Mammary epithelial cell (primary cell): ENCODE results near the gene TEKT3.

ENCODE experiments used
- CTCF ChIP-seq, 2 donors: IDR thresholded peaks in 1 of 2; conservative IDR thresholded peaks in 1 of 2; 2 replicates each; pipeline ENCODE4 v1.5.1; 2011 to 2012; ENCODE audit warnings: inconsistent platforms in 2 of 2, low read length in 2 of 2, mild to moderate bottlenecking in 2 of 2, control low read depth in 1 of 2, low read depth in 1 of 2; ENCODE audit not compliant: insufficient read depth in 1 of 2; ENCODE audit errors: extremely low read depth in 1 of 2
- EZH2 ChIP-seq: IDR thresholded peaks from 2 replicates; pipeline ENCODE4 v1.6.1; 2012; ENCODE audit warnings: low read length, inconsistent platforms, borderline replicate concordance

DNA sequence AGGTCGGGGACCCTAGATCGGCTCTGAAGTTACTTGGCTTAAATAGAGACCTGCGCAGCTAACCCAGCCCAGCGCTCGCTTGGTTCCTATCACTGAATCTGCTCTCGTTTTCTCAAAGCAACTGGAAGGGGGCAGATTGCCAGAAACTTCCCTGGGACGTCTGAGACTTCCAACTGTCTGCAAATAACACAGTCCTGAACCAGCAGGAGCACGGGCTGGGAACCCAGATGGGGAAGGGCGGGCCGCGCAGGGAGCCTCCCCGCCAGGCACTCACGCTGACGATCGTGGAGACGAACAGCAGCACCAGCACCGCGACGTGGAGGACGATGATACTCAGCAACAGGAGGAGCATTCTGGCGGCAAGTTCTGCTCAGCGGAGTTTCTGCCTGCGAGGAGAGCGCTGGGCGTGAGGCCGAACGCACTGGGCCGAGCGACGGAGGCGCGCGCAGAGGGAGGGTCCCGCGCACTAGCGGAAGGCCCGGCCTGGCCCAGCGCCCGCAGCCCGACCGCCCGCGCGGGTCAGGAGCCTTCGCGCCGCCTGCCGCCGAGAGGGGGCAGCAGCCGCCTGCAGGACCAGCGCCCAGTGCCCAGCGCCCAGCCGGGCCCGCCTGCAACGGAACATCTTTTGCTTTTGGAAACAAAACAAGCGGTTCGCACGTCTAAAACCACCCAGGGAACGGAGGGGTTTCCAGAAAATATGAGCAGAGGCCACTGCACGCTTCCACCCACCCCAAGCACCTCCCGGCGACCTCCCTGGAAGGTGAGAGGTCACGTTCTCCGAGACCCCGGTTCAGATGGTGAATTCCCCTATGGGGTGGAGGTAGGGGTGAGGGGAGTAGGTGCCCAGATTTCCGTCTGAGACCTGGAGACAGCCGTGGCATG, 80.8 kb downstream of the TEKT3 start:
- TF ChIP-seq CTCF (conservative IDR thresholded peaks at IDR 0.05 in 1 of 2, IDR thresholded peaks at IDR 0.05 in 1 of 2; ENCODE audit: extremely low read depth in 1 of 2, insufficient read depth in 1 of 2, low read depth in 1 of 2, low read length in 2 of 2) (peak; percentile 65 to 68), EZH2 (no peak)
